Measurements from ENCODE around the gene NRF1. TPM values are rescaled to one million over a fixed set of nuclear protein-coding genes. Genes with fewer than 3 reads are reported as not detected.

Gene NRF1
- total RNA-seq, 1 experiment from 2014 or later: 19.3 TPM

GRCh38 chr7:129615018-129615417 is 3.5 kb downstream of the NRF1 start:
- H4K20me1 ChIP-seq (ENCODE audit: control insufficient read depth, insufficient read depth, insufficient read length): no peaks in the 10 kb centered on the region
- H3K27me3 Mint-ChIP-seq (ENCODE audit: low read depth): no peaks in the 10 kb centered on the region
- H3K4me1 ChIP-seq (ENCODE audit: insufficient read depth, low read length): peaks cover 5% of the 10 kb centered on the region; the same call in 1 of the 2 replicates
- H2BK20ac ChIP-seq (ENCODE audit: low read depth, low read length, poor library complexity, severe bottlenecking): no peak overlapping the region
- H3K9me3 Mint-ChIP-seq: no peaks in the 10 kb centered on the region
- no peak overlapping the region for H2AK5ac ChIP-seq (ENCODE audit: insufficient read length, low read length)
- no peak overlapping the region for H2BK120ac ChIP-seq (ENCODE audit: low read depth, low read length, poor library complexity, severe bottlenecking)
- H3K36me3 Mint-ChIP-seq (ENCODE audit: insufficient read depth in 1 of 3, low read depth in 3 of 3): peaks cover 0 to 8% (median 0%) of the 10 kb centered on the region in 3 experiments; a peak in 4 of 7 replicates
- no peak overlapping the region for H4K8ac ChIP-seq (replicated peaks; ENCODE audit: insufficient read length, low read depth, low read length)
- WGBS (ENCODE audit: extremely low coverage, insufficient read length, low lambda C conversion rate): no CpG with 5 or more reads among the region's 1 CpG
- no peak overlapping the region for H3K23ac ChIP-seq (ENCODE audit: insufficient read length, low read depth, low read length)
- no peak overlapping the region for H4K91ac ChIP-seq (ENCODE audit: insufficient read length, low read depth, low read length)
- no peaks in the 10 kb centered on the region for H3K27me3 ChIP-seq (ENCODE audit: insufficient read depth, low read length)
- H3K9ac ChIP-seq (ENCODE audit: extremely low read depth, insufficient read length, low read length): no peak overlapping the region
- no peak overlapping the region for H3K27ac ChIP-seq (ENCODE audit: insufficient read length, low read depth, low read length)
- peaks cover 30 to 35% of the 10 kb centered on the region in 2 experiments for H3K4me1 Mint-ChIP-seq
- no peak overlapping the region for H3K18ac ChIP-seq (ENCODE audit: insufficient read length, low read depth, low read length)
- no peak overlapping the region for H2BK12ac ChIP-seq (ENCODE audit: insufficient read length, low read depth, low read length)
- H3K4ac ChIP-seq (ENCODE audit: low read depth, low read length): no peak overlapping the region
- H4K5ac ChIP-seq (ENCODE audit: insufficient read length, low read depth, low read length): no peak overlapping the region
- H3K56ac ChIP-seq (ENCODE audit: insufficient read length, low read depth, low read length): no peak overlapping the region
- H3K79me1 ChIP-seq (ENCODE audit: insufficient read depth, low read depth, low read length, poor library complexity, severe bottlenecking): peaks cover 3% of the 10 kb centered on the region
- no peak overlapping the region for H3K4me3 Mint-ChIP-seq
- H3K79me2 ChIP-seq (ENCODE audit: insufficient read depth, low read length): peaks cover 40% of the 10 kb centered on the region; the same call in 1 of the 2 replicates
- H2AFZ ChIP-seq (ENCODE audit: low read length): no peak overlapping the region
- no peak for TF ChIP-seq CTCF (conservative IDR thresholded peaks at IDR 0.05)
- H3K23me2 ChIP-seq (ENCODE audit: insufficient read length, low read depth, low read length, poor library complexity, severe bottlenecking): peaks cover 7% of the 10 kb centered on the region
- no peaks in the 10 kb centered on the region for H3K9me3 ChIP-seq (ENCODE audit: control insufficient read depth, low read depth, low read length)
- no peak overlapping the region for H3K14ac ChIP-seq (ENCODE audit: insufficient read depth, low read length)
- H3K27ac Mint-ChIP-seq: no peak overlapping the region
- DNase-seq: no peak
- no peak overlapping the region for H3K4me2 ChIP-seq (ENCODE audit: insufficient read depth, insufficient read length, low read length)
- no peak overlapping the region for H3T11ph ChIP-seq (ENCODE audit: low read length)
- H2BK15ac ChIP-seq (ENCODE audit: low read depth, low read length): no peak overlapping the region
- no peak overlapping the region for H2BK5ac ChIP-seq (ENCODE audit: insufficient read length, low read length)
